Hepatocyte (in vitro differentiated cells): ENCODE measurements around the gene FBL. TPM values are rescaled to one million over a fixed set of nuclear protein-coding genes. Genes with fewer than 3 reads are reported as not detected.

Experiments used
- DNase-seq: peaks from one replicate; pipeline ENCODE4 v3.0.0-alpha.2; 2016; ENCODE audit warnings: low spot score
- H2AFZ ChIP-seq: fragments of 200-600 bp; sonication (generic); 2 replicates; pipeline ENCODE4 v1.6.0; 2016; ENCODE audit warnings: antibody characterized with exemption, mild to moderate bottlenecking
- H3K27ac ChIP-seq: fragments of 200-600 bp; sonication (generic); 2 replicates; pipeline ENCODE4 v1.5.1; 2016; ENCODE audit warnings: mild to moderate bottlenecking
- H3K27me3 ChIP-seq: fragments of 200-600 bp; sonication (generic); 2 replicates; pipeline ENCODE4 v1.6.1; 2016
- H3K36me3 ChIP-seq: fragments of 200-600 bp; sonication (generic); replicated peaks from 2 replicates; pipeline ENCODE4 v1.5.1; 2016; ENCODE audit warnings: low read depth; ENCODE audit not compliant: insufficient read depth
- H3K4me1 ChIP-seq: fragments of 200-600 bp; sonication (generic); 2 replicates; pipeline ENCODE4 v1.5.1; 2016; ENCODE audit warnings: mild to moderate bottlenecking, moderate library complexity; ENCODE audit not compliant: insufficient read depth
- H3K4me2 ChIP-seq: fragments of 200-600 bp; sonication (generic); 2 replicates; pipeline ENCODE4 v1.6.0; 2016
- H3K4me3 ChIP-seq: fragments of 200-600 bp; sonication (generic); 2 replicates; pipeline ENCODE4 v1.5.1; 2016; ENCODE audit warnings: mild to moderate bottlenecking
- H3K79me2 ChIP-seq: fragments of 200-600 bp; sonication (generic); 2 replicates; pipeline ENCODE4 v1.6.0; 2017; ENCODE audit warnings: mild to moderate bottlenecking
- H3K9me2 ChIP-seq: fragments of 200-600 bp; sonication (generic); replicated peaks from 2 replicates; pipeline ENCODE4 v1.6.0; 2017; ENCODE audit warnings: mild to moderate bottlenecking; ENCODE audit not compliant: insufficient read depth
- H3K9me3 ChIP-seq: fragments of 200-600 bp; sonication (generic); 2 replicates; pipeline ENCODE4 v1.5.1; 2016; ENCODE audit warnings: low read depth, mild to moderate bottlenecking
- H4K20me1 ChIP-seq: fragments of 200-600 bp; sonication (generic); 2 replicates; pipeline ENCODE4 v1.6.0; 2016; ENCODE audit warnings: mild to moderate bottlenecking; ENCODE audit not compliant: insufficient read depth, poor library complexity, severe bottlenecking
- EZH2 ChIP-seq: fragments of 200-600 bp; sonication (generic); IDR thresholded peaks from 2 replicates; pipeline ENCODE4 v1.6.1; 2016; ENCODE audit warnings: antibody characterized with exemption, mild to moderate bottlenecking, borderline replicate concordance
- EZH2phosphoT487 ChIP-seq: fragments of 200-600 bp; sonication (generic); IDR thresholded peaks from one replicate; pipeline ENCODE4 v1.6.1; 2018; ENCODE audit warnings: antibody characterized with exemption, mild to moderate bottlenecking, low read depth, moderate library complexity; ENCODE audit not compliant: unreplicated experiment, severe bottlenecking
- WGBS: methylation state at CpG from one replicate; pipeline ENCODE4 v1.1.6; 2016; ENCODE audit warnings: low lambda C conversion rate; ENCODE audit errors: missing lambda C conversion rate; 5-methylcytosine and 5-hydroxymethylcytosine counted together
- polyA plus RNA-seq: library from polyadenylated mRNA; unstranded; fragments of >200 nt; fragmentation: Nextera tagmentation; extraction: Ambion mirVana; gene quantifications from 2 replicates; pipeline ENCODE4 v1.2.1, GENCODE V29; 2016
- total RNA-seq: library from RNA; depleted of rRNA; stranded (reverse); fragments of >200 nt; gene quantifications from 2 replicates; pipeline ENCODE4 v1.2.3, GENCODE V29; 2014
- TF ChIP-seq, protein P1 (sequence below): fragments of 200-600 bp; sonication (generic); IDR thresholded peaks from 2 replicates; pipeline ENCODE4 v1.5.1; 2016; ENCODE audit warnings: antibody characterized with exemption, mild to moderate bottlenecking; ENCODE audit not compliant: poor library complexity

The FBL gene
- total and polyA plus RNA-seq, 2 experiments from 2014 or later, result 69.6 to 104 TPM

DNA sequence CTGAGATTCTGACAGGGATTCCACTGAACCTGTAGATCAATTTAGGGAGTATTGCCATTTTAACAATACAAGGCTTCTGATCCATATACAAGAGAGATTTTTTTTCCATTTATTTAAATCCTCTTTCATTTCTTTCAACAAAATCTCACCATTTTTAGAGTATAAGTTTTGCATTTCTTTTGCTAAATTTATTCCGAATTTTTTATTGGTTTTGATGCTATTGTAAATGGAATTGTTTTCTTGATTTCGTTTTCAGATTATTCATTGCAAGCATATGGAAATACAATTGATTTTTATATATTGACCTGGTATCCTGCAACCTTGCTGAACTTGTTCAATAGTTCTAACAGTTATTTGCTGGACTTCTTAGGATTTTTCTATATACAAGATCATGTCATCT lies 49.1 kb downstream of the FBL start:
- Histone ChIP-seq H3K4me3 (no peak overlapping the region), H3K27ac (no peak overlapping the region), H3K27me3 (peaks cover 17% of the 10 kb centered on the region), H2AFZ (no peak overlapping the region), H3K9me2 (no peaks in the 10 kb centered on the region), H4K20me1 (no peaks in the 10 kb centered on the region), H3K4me1 (no peaks in the 10 kb centered on the region), H3K4me2 (no peak overlapping the region), H3K79me2 (no peaks in the 10 kb centered on the region), H3K36me3 (no peaks in the 10 kb centered on the region), H3K9me3 (no peaks in the 10 kb centered on the region)
- TF ChIP-seq, protein P1, sequence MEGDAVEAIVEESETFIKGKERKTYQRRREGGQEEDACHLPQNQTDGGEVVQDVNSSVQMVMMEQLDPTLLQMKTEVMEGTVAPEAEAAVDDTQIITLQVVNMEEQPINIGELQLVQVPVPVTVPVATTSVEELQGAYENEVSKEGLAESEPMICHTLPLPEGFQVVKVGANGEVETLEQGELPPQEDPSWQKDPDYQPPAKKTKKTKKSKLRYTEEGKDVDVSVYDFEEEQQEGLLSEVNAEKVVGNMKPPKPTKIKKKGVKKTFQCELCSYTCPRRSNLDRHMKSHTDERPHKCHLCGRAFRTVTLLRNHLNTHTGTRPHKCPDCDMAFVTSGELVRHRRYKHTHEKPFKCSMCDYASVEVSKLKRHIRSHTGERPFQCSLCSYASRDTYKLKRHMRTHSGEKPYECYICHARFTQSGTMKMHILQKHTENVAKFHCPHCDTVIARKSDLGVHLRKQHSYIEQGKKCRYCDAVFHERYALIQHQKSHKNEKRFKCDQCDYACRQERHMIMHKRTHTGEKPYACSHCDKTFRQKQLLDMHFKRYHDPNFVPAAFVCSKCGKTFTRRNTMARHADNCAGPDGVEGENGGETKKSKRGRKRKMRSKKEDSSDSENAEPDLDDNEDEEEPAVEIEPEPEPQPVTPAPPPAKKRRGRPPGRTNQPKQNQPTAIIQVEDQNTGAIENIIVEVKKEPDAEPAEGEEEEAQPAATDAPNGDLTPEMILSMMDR, result no peak
- TF ChIP-seq EZH2 (no peak), EZH2phosphoT487 (no peak)
- WGBS, result 65% methylated on average over 2 of the region's 2 CpGs
- no peak for DNase-seq

DNA sequence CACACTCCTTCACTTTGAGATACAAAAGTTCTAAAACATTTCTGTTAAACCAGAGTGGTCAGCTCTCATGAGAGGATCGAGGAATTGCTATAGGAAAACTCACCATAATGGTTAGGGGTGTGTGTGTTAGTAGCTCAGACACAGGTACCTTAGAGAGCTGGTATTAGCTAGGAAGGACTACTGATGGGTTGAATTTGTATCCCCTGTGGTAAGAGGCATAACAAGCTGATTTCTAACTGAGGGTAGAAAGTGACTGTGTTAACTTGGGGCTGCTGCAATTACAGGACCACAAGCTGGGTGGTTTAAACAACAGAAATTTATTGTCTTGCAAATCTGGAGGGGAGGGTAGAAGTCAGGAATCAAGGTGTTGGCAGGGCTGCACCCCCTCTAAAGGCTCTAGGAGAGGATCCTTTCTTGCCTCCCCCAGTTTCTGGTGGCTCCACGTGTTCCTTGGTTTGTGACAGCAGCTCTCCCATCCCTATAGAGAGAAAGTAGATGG lies 50.1 kb downstream of the FBL start:
- 31% methylated on average over 2 of the region's 2 CpGs for WGBS
- Histone ChIP-seq H3K4me1 (no peaks in the 10 kb centered on the region), H3K4me2 (no peak overlapping the region), H3K4me3 (no peak overlapping the region), H3K79me2 (no peaks in the 10 kb centered on the region), H3K27me3 (peaks cover 17% of the 10 kb centered on the region), H4K20me1 (no peaks in the 10 kb centered on the region), H2AFZ (no peak overlapping the region), H3K9me3 (no peaks in the 10 kb centered on the region), H3K27ac (no peak overlapping the region), H3K9me2 (no peaks in the 10 kb centered on the region), H3K36me3 (no peaks in the 10 kb centered on the region)
- no peak for DNase-seq
- TF ChIP-seq, protein P1, result no peak
- TF ChIP-seq EZH2 (no peak), EZH2phosphoT487 (no peak)

DNA sequence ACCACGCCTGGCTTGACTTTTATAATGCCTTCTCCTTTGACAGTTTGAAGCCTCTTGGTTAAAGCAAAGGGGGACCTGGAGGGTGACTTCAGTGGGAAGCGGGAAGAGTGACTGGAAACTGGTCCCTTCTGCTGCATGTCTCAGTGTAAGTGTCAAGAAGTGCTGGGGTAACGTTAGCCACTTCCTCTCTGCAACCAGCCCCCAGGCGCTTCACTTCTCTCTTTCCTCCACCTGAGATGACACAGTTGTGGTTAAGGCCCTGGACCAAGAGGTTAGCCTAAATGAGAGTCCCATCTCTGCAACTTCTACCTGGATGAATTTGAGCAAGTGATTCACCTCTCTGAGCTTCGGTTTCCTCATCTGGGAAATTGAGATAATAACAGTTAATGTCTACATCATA lies 51.2 kb downstream of the FBL start:
- Histone ChIP-seq H3K79me2 (no peaks in the 10 kb centered on the region), H4K20me1 (no peaks in the 10 kb centered on the region), H3K4me1 (no peaks in the 10 kb centered on the region), H3K36me3 (no peaks in the 10 kb centered on the region), H3K9me2 (no peaks in the 10 kb centered on the region), H3K9me3 (no peaks in the 10 kb centered on the region), H3K4me3 (no peak overlapping the region), H3K27me3 (peaks cover 17% of the 10 kb centered on the region), H3K27ac (no peak overlapping the region), H3K4me2 (no peak overlapping the region), H2AFZ (no peak overlapping the region)
- 79% methylated on average over 5 of the region's 5 CpGs for WGBS
- TF ChIP-seq EZH2 (no peak), EZH2phosphoT487 (no peak)
- TF ChIP-seq, protein P1, result no peak
- no peak for DNase-seq

DNA sequence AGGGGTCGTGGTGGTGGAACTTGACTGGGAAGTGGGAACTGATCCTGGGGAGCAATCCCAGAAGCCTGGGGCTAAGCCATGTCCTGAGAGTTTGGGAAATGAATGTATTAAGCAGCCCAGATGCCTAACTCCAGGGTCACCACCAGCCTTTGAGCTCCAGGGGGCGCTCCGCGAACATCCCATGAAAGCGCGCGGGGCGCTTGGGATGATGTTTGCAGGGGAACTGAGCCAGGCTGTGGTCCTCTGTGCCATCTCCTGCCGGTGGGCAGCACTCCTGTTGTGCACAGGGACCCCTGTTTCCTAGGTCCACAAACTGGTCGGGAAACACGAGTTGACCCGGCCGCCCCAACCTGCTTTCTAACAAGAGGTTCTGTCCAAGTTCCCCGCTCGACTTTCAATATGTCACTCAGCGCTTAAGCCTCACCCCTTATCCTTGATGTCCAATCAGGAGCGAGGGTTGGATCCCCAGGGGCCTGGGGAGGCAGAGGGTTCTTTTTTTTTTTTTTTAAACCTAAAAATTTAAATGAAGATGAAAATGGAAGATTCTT lies 53.1 kb downstream of the FBL start:
- Histone ChIP-seq H3K36me3 (no peaks in the 10 kb centered on the region), H3K9me2 (no peaks in the 10 kb centered on the region), H3K9me3 (no peaks in the 10 kb centered on the region), H3K4me3 (peak overlapping the region; percentile 14), H2AFZ (no peak overlapping the region), H3K4me2 (peak overlapping the region; percentile 73), H4K20me1 (no peaks in the 10 kb centered on the region), H3K4me1 (no peaks in the 10 kb centered on the region), H3K27me3 (peaks cover 17% of the 10 kb centered on the region), H3K27ac (no peak overlapping the region), H3K79me2 (no peaks in the 10 kb centered on the region)
- TF ChIP-seq EZH2phosphoT487, result no peak
- TF ChIP-seq, protein P1, result peak; percentile 92
- TF ChIP-seq EZH2, result no peak
- DNase-seq, result peak; percentile 87
- 1% methylated on average over 17 of the region's 17 CpGs for WGBS
